ENCODE data around the gene PSMD1.

DNA sequence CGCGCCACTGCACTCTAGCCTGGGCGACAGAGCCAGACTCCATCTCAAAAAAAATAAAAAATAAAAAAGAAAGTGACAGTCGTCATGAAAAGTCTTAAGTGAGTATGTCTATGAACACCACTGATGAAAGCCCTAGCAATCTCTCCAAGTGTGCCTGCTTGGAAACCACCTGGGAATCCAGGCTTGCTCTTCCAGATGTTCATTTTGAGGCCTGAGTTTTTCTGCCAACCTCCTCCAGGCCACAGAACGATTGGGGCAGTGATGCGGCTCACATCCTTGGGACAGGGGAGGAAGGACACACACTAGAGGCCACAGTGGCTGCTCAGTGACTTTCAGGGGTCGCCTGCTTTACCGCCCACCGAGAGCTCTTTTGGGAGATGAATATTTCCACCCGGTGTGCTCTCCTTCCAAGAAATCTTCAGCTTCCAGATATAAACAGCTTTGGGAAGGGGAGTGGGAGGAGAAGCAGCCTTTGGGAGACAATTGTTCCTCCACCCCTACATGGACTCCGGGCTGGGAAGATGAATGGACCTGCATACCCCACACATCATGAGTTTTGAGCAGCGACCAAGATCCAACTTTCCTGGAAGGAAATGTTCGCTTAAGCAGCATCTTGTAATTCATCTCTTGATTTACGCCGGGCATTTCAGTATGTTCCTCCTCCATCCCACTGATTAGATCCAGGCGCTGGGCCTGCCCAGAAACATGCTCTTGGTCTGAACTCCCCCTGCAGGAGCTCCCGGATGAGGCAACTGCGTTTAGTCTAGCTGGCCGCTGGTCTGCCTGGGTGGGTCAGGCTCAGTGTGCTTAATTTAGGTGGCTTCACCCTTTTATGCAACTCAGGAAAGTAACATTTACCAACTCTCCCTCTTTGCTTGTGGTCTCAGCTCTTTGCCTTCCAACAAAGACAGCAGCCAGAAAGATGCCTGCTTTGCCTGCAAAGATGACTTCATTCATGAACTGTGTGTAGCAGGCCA, 135.5 kb downstream of the PSMD1 start:
- TF ChIP-seq GATA2 (IDR thresholded peaks at IDR 0.05; ENCODE audit: low read depth, low read length) (no peak), GATA3 (IDR thresholded peaks at IDR 0.05; ENCODE audit: low read depth, low read length) (no peak)

Data from SH-SY5Y (cell line).